HepG2 (cell line): ENCODE measurements around the gene ZNF276. TPM values are rescaled to one million over a fixed set of nuclear protein-coding genes. Genes with fewer than 3 reads are reported as not detected.

ENCODE experiments used
- FOXK1 ChIP-seq: sonication (generic); formaldehyde crosslinking; IDR thresholded peaks from 2 replicates; pipeline ENCODE4 v1.4.0; 2020; ENCODE audit warnings: low read depth, missing genetic modification reagents, borderline replicate concordance
- HMG20A ChIP-seq: IDR thresholded peaks from 2 replicates; pipeline ENCODE4 v1.6.1; 2016; ENCODE audit warnings: borderline replicate concordance
- KMT2A ChIP-seq: sonication (generic); formaldehyde crosslinking; IDR thresholded peaks from 2 replicates; pipeline ENCODE4 v1.4.0; 2020; ENCODE audit warnings: missing genetic modification reagents
- NCOA1 ChIP-seq: sonication (generic); formaldehyde crosslinking; IDR thresholded peaks from 2 replicates; pipeline ENCODE4 v1.9.0; 2021; ENCODE audit warnings: missing genetic modification reagents
- RAD21 ChIP-seq: fragments of 450-650 bp; formaldehyde crosslinking; IDR thresholded peaks from 2 replicates; pipeline ENCODE4 v1.5.0; 2020; ENCODE audit warnings: mild to moderate bottlenecking
- RELA ChIP-seq: sonication (generic); formaldehyde crosslinking; IDR thresholded peaks from 2 replicates; pipeline ENCODE4 v1.4.0; 2020; ENCODE audit warnings: missing genetic modification reagents
- RXRA ChIP-seq: sonication (generic); formaldehyde crosslinking; IDR thresholded peaks from 2 replicates; pipeline ENCODE4 v1.5.1; 2020; ENCODE audit warnings: missing genetic modification reagents
- TCF12 ChIP-seq, 2 experiments: fragments of 450-650 bp in 1 of 2; sonication (generic) in 1 of 2; formaldehyde crosslinking in 1 of 2; IDR thresholded peaks; 2 replicates each; pipeline versions ENCODE4 v1.6.1 to v1.8.0; 2017 to 2022; ENCODE audit warnings: antibody characterized with exemption in 1 of 2, mild to moderate bottlenecking in 1 of 2, missing genetic modification reagents in 1 of 2, moderate library complexity in 1 of 2
- ZBTB21 ChIP-seq: sonication (generic); formaldehyde crosslinking; IDR thresholded peaks from 2 replicates; pipeline ENCODE4 v1.4.0; 2020; ENCODE audit warnings: missing genetic modification reagents
- ZFP37 ChIP-seq: sonication (generic); formaldehyde crosslinking; IDR thresholded peaks from 2 replicates; pipeline ENCODE4 v1.4.0; 2020; ENCODE audit warnings: missing genetic modification reagents, borderline replicate concordance
- ZNF207 ChIP-seq: fragments of 450-650 bp; IDR thresholded peaks from 2 replicates; pipeline ENCODE4 v1.6.1; 2016; ENCODE audit warnings: antibody characterized with exemption, borderline replicate concordance
- ZNF230 ChIP-seq: sonication (generic); formaldehyde crosslinking; IDR thresholded peaks from 2 replicates; pipeline ENCODE4 v1.4.0; 2020; ENCODE audit warnings: mild to moderate bottlenecking, missing genetic modification reagents
- polyA plus RNA-seq, 8 experiments: library from polyadenylated mRNA; depleted of rRNA in 3 of 8; stranded (reverse) in 7 of 8; unstranded in 1 of 8; fragments of >200 nt; fragmentation: Illumina TruSeq in 4 of 8; extraction: Trizol in 4 of 8; gene quantifications; 2 replicates each; pipeline versions ENCODE4 v1.2.1 to v1.2.3, GENCODE V29; 2011 to 2016; ENCODE audit warnings: low read depth in 4 of 8, missing spikeins in 1 of 8, mixed read lengths in 1 of 8; ENCODE audit not compliant: insufficient read depth in 1 of 8
- total RNA-seq, 5 experiments: library from RNA; depleted of rRNA; stranded (reverse); fragments of >200 nt; fragmentation: Illumina TruSeq; extraction: Trizol; gene quantifications; 2 replicates each; pipeline ENCODE4 v1.2.3, GENCODE V29; 2016; ENCODE audit warnings: low read depth in 1 of 5
- TF ChIP-seq, protein P1 (sequence below): sonication (generic); formaldehyde crosslinking; IDR thresholded peaks from 2 replicates; pipeline ENCODE4 v1.4.0; 2020; ENCODE audit warnings: missing genetic modification reagents
- TF ChIP-seq, protein P2 (sequence below): sonication (generic); formaldehyde crosslinking; IDR thresholded peaks from 2 replicates; pipeline ENCODE4 v1.4.0; 2020; ENCODE audit warnings: mild to moderate bottlenecking, missing genetic modification reagents, borderline replicate concordance
- TF ChIP-seq, protein P3 (sequence below): sonication (generic); formaldehyde crosslinking; IDR thresholded peaks from 2 replicates; pipeline ENCODE4 v1.4.0; 2020; ENCODE audit warnings: missing genetic modification reagents
- TF ChIP-seq, protein P4 (sequence below): sonication (generic); formaldehyde crosslinking; IDR thresholded peaks from 2 replicates; pipeline ENCODE4 v1.5.1; 2020; ENCODE audit warnings: missing genetic modification reagents, mild to moderate bottlenecking, borderline replicate concordance
- TF ChIP-seq, protein P5 (sequence below): sonication (generic); formaldehyde crosslinking; IDR thresholded peaks from 2 replicates; pipeline ENCODE4 v1.4.0; 2020; ENCODE audit warnings: missing genetic modification reagents

The ZNF276 gene
- total and polyA plus RNA-seq, 2 of the 13 experiments (the other 11 are each of a cell fraction or from before 2014, with no cell fraction given): 17.7 to 18.0 TPM

DNA sequence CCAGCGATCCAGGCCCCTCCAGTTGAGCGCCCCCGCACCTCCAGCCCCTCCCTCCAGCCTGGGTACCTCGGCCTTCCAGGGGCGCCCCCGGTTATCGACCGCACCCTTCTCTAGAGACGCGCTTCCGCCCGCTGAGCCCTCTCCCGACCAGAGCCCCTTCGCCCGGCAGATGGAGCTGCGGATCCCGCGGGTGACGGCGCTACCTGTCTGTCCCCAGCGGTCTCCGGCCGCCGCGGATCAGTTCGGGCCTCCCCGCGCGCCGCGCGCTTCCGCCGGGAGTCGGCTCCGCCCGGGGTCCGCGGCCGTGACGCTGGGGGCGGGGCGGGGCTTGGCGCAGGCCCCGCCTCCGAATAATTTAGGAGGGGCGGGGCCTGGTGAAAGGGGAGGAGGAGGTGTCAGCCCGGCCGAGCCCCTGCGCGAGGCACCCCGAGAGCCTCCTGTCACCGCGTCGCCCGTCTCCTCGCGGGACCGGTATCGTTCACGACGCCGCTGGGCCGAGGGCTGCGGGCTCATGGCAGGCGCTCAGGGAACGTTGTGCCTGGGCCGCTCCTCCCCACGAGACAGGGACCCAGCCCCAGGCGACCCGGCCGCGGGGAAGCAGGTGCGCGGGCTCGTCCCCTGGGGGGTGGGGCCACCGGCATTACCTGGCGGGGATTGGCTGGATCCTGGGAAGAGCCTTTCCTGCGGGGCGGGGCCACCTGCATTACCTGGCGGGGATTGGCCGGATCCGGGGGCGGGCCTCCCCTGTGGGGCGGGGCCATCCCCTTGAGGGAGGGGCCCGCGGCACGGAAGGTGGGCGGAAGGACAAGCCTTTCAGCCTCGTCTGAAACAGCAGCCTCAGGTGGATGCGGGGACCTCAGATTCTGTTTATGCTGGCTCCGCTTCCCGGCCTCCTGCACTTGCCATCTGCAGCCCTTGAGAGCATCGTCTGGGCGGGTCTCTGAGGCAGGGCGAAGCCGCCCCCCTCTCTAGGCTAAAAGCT is 19.6 kb upstream of the ZNF276 start, which contains the start of gene SPATA2L (continued):
- TF ChIP-seq TCF12 (IDR thresholded peaks at IDR 0.05) (no peak), TCF12 (CRISPR knock-in tag; IDR thresholded peaks at IDR 0.05) (peak; percentile 49; the same call in 1 of the 2 replicates), RAD21 (CRISPR knock-in tag) (peak; percentile 37), NCOA1 (CRISPR knock-in tag) (peak; percentile 84; the same call in 1 of the 2 replicates), HMG20A (CRISPR knock-in tag) (no peak), RELA (CRISPR knock-in tag) (no peak), ZNF207 (no peak), RXRA (CRISPR knock-in tag) (peak; percentile 39; the same call in 1 of the 2 replicates), ZNF230 (CRISPR knock-in tag) (peak; percentile 90), FOXK1 (CRISPR knock-in tag) (peak; percentile 15; the same call in 1 of the 2 replicates), ZBTB21 (no peak), ZFP37 (0 out of 2 replicates have a peak, but pooled peaks have one; percentile 43), KMT2A (CRISPR knock-in tag) (0 out of 2 replicates have a peak, but pooled peaks have one; percentile 68)
- TF ChIP-seq, protein P1, sequence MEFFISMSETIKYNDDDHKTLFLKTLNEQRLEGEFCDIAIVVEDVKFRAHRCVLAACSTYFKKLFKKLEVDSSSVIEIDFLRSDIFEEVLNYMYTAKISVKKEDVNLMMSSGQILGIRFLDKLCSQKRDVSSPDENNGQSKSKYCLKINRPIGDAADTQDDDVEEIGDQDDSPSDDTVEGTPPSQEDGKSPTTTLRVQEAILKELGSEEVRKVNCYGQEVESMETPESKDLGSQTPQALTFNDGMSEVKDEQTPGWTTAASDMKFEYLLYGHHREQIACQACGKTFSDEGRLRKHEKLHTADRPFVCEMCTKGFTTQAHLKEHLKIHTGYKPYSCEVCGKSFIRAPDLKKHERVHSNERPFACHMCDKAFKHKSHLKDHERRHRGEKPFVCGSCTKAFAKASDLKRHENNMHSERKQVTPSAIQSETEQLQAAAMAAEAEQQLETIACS (CRISPR knock-in tag): peak; percentile 58; the same call in 1 of the 2 replicates
- TF ChIP-seq, protein P2, sequence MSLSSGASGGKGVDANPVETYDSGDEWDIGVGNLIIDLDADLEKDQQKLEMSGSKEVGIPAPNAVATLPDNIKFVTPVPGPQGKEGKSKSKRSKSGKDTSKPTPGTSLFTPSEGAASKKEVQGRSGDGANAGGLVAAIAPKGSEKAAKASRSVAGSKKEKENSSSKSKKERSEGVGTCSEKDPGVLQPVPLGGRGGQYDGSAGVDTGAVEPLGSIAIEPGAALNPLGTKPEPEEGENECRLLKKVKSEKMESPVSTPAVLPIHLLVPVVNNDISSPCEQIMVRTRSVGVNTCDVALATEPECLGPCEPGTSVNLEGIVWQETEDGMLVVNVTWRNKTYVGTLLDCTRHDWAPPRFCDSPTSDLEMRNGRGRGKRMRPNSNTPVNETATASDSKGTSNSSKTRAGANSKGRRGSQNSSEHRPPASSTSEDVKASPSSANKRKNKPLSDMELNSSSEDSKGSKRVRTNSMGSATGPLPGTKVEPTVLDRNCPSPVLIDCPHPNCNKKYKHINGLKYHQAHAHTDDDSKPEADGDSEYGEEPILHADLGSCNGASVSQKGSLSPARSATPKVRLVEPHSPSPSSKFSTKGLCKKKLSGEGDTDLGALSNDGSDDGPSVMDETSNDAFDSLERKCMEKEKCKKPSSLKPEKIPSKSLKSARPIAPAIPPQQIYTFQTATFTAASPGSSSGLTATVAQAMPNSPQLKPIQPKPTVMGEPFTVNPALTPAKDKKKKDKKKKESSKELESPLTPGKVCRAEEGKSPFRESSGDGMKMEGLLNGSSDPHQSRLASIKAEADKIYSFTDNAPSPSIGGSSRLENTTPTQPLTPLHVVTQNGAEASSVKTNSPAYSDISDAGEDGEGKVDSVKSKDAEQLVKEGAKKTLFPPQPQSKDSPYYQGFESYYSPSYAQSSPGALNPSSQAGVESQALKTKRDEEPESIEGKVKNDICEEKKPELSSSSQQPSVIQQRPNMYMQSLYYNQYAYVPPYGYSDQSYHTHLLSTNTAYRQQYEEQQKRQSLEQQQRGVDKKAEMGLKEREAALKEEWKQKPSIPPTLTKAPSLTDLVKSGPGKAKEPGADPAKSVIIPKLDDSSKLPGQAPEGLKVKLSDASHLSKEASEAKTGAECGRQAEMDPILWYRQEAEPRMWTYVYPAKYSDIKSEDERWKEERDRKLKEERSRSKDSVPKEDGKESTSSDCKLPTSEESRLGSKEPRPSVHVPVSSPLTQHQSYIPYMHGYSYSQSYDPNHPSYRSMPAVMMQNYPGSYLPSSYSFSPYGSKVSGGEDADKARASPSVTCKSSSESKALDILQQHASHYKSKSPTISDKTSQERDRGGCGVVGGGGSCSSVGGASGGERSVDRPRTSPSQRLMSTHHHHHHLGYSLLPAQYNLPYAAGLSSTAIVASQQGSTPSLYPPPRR (CRISPR knock-in tag): peak; percentile 31; the same call in 1 of the 2 replicates
- TF ChIP-seq, protein P3, sequence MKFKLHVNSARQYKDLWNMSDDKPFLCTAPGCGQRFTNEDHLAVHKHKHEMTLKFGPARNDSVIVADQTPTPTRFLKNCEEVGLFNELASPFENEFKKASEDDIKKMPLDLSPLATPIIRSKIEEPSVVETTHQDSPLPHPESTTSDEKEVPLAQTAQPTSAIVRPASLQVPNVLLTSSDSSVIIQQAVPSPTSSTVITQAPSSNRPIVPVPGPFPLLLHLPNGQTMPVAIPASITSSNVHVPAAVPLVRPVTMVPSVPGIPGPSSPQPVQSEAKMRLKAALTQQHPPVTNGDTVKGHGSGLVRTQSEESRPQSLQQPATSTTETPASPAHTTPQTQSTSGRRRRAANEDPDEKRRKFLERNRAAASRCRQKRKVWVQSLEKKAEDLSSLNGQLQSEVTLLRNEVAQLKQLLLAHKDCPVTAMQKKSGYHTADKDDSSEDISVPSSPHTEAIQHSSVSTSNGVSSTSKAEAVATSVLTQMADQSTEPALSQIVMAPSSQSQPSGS (CRISPR knock-in tag): 0 out of 2 replicates have a peak, but pooled peaks have one; percentile 7
- TF ChIP-seq, protein P4, sequence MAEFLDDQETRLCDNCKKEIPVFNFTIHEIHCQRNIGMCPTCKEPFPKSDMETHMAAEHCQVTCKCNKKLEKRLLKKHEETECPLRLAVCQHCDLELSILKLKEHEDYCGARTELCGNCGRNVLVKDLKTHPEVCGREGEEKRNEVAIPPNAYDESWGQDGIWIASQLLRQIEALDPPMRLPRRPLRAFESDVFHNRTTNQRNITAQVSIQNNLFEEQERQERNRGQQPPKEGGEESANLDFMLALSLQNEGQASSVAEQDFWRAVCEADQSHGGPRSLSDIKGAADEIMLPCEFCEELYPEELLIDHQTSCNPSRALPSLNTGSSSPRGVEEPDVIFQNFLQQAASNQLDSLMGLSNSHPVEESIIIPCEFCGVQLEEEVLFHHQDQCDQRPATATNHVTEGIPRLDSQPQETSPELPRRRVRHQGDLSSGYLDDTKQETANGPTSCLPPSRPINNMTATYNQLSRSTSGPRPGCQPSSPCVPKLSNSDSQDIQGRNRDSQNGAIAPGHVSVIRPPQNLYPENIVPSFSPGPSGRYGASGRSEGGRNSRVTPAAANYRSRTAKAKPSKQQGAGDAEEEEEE (CRISPR knock-in tag): no peak
- TF ChIP-seq, protein P5, sequence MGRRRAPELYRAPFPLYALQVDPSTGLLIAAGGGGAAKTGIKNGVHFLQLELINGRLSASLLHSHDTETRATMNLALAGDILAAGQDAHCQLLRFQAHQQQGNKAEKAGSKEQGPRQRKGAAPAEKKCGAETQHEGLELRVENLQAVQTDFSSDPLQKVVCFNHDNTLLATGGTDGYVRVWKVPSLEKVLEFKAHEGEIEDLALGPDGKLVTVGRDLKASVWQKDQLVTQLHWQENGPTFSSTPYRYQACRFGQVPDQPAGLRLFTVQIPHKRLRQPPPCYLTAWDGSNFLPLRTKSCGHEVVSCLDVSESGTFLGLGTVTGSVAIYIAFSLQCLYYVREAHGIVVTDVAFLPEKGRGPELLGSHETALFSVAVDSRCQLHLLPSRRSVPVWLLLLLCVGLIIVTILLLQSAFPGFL (CRISPR knock-in tag): no peak
